ENCODE data around the gene IL12RB2. TPM values are rescaled to one million over a fixed set of nuclear protein-coding genes. Genes with fewer than 3 reads are reported as not detected.

IL12RB2 gene
- total and polyA plus RNA-seq, 10 of the 15 experiments (the other 5 are each of a cell fraction or from before 2014, with no cell fraction given): 0.15 to 1.1 (median 0.54) TPM; not detected in 1

GRCh38 chr1:67367370-67368045 is 59.8 kb downstream of the IL12RB2 start:
- WGBS (ENCODE audit: insufficient coverage, insufficient replicate concordance, low lambda C conversion rate, missing lambda C conversion rate): 52% methylated on average over 8 of the region's 8 CpGs
- no peak for TF ChIP-seq SREBF1 (IDR thresholded peaks at IDR 0.05; ENCODE audit: low read length)
- no peak for TF ChIP-seq HCFC1 (IDR thresholded peaks at IDR 0.05; ENCODE audit: low read length)
- no peak for TF ChIP-seq RELA (IDR thresholded peaks at IDR 0.05; ENCODE audit: borderline replicate concordance, partially characterized antibody)
- no peak for TF ChIP-seq DPF2 (IDR thresholded peaks at IDR 0.05)
- TF ChIP-seq POLR2AphosphoS2 (IDR thresholded peaks at IDR 0.05; ENCODE audit: low read depth, low read length): no peak
- no peak for TF ChIP-seq RCOR1 (conservative IDR thresholded peaks at IDR 0.05; ENCODE audit: low read depth, low read length)
- ChIA-PET POLR2A (interaction anchor here (0.7 kb wide), 1 partner anchor 398 kb away, joined by 3 read pairs; no protein-coding TSS in a partner anchor), RAD21 (ENCODE audit: unreplicated experiment) (no interaction called here), SMC1A (ENCODE audit: uncharacterized antibody, unreplicated experiment) (no interaction called here), CTCF (no interaction called here)
- Histone ChIP-seq H3K27me3 (replicated peaks in 1 of 2; ENCODE audit: control insufficient read depth in 2 of 2, insufficient read depth in 2 of 2, low read length in 1 of 2) (no peaks in the 10 kb centered on the region), H4K20me1 (ENCODE audit: control insufficient read depth, insufficient read depth) (no peaks in the 10 kb centered on the region), H3K9ac (ENCODE audit: control insufficient read depth, insufficient read depth, low read length) (no peak overlapping the region), H3K4me3 (no peak overlapping the region), H3K79me2 (ENCODE audit: control insufficient read depth, insufficient read depth, low read length) (no peaks in the 10 kb centered on the region), H3K4me1 (ENCODE audit: control insufficient read depth, insufficient read depth, low read length) (no peaks in the 10 kb centered on the region), H2AFZ (ENCODE audit: control insufficient read depth, low read depth, low read length) (no peak overlapping the region), H3K4me2 (ENCODE audit: control insufficient read depth, insufficient read depth) (no peak overlapping the region), H3K27ac (ENCODE audit: control insufficient read depth, insufficient read depth) (no peak overlapping the region), H3K9me3 (replicated peaks; ENCODE audit: control insufficient read depth, insufficient read depth, low read length) (no peaks in the 10 kb centered on the region), H3K36me3 (ENCODE audit: control insufficient read depth in 2 of 2, insufficient read depth in 2 of 2, low read length in 1 of 2) (no peaks in the 10 kb centered on the region)
- ATAC-seq (no peak), FAIRE-seq (no peak), DNase-seq (ENCODE audit: low read depth, low spot score) (no peak)
- no TSS peak for BruUV-seq (replicated peaks)
- intact Hi-C loops (cut with micrococcal nuclease; ENCODE audit: unreplicated experiment) (no loop called here), in situ Hi-C loops (cut with MboI) (no loop called here)

DNA sequence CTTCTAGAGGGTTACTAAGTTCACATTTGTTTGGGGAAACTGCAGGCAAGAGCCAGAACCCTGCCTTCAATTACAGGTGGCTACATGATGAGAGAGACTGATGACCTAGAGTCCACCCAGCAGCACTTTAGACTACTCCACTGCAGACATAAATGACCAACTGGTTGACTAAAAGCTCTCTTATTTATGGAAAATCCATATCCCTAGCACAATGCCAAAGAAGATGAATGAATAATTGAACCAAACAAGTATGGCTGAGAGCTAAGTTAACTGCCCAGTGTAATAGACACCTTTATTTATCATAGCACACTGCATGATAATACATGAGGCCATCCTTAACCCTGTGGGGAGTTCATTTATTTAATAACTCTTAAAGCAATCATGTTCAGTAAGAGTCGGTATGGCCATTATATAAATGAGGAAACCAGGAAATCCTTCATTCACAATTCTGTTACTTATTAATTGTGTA is 60.4 kb downstream of the IL12RB2 start:
- intact Hi-C loops (cut with micrococcal nuclease; ENCODE audit: unreplicated experiment) (no loop called here), in situ Hi-C loops (cut with MboI) (no loop called here)
- no peak overlapping the region for H2AFZ ChIP-seq (ENCODE audit: control insufficient read depth, low read depth, low read length)
- DNase-seq (ENCODE audit: low read depth, low spot score) (no peak), ATAC-seq (no peak), FAIRE-seq (no peak)
- no peak overlapping the region for H3K4me2 ChIP-seq (ENCODE audit: control insufficient read depth, insufficient read depth)
- SMC1A ChIA-PET (ENCODE audit: uncharacterized antibody, unreplicated experiment): interaction anchor here (0.8 to 1.0 kb wide), 3 partner anchors 11 to 158 kb away, joined by 3 to 4 read pairs (median 3); no protein-coding TSS in a partner anchor
- no TSS peak for BruUV-seq (replicated peaks)
- H3K9me3 ChIP-seq (replicated peaks; ENCODE audit: control insufficient read depth, insufficient read depth, low read length): no peaks in the 10 kb centered on the region
- H3K4me3 ChIP-seq: no peak overlapping the region
- CTCF ChIA-PET: interaction anchor here (1.3 kb wide), 1 partner anchor 18 kb away, joined by 3 read pairs; no protein-coding TSS in a partner anchor
- POLR2A ChIA-PET: no interaction called here
- no peak overlapping the region for H3K9ac ChIP-seq (ENCODE audit: control insufficient read depth, insufficient read depth, low read length)
- no peaks in the 10 kb centered on the region for H4K20me1 ChIP-seq (ENCODE audit: control insufficient read depth, insufficient read depth)
- no peaks in the 10 kb centered on the region for H3K36me3 ChIP-seq (ENCODE audit: control insufficient read depth in 2 of 2, insufficient read depth in 2 of 2, low read length in 1 of 2)
- no peak overlapping the region for H3K27ac ChIP-seq (ENCODE audit: control insufficient read depth, insufficient read depth)
- WGBS (ENCODE audit: insufficient coverage, insufficient replicate concordance, low lambda C conversion rate, missing lambda C conversion rate): 46% methylated on average over 1 of the region's 1 CpG
- RAD21 ChIA-PET (ENCODE audit: unreplicated experiment): no interaction called here
- H3K27me3 ChIP-seq (replicated peaks in 1 of 2; ENCODE audit: control insufficient read depth in 2 of 2, insufficient read depth in 2 of 2, low read length in 1 of 2): no peaks in the 10 kb centered on the region
- no peaks in the 10 kb centered on the region for H3K79me2 ChIP-seq (ENCODE audit: control insufficient read depth, insufficient read depth, low read length)
- H3K4me1 ChIP-seq (ENCODE audit: control insufficient read depth, insufficient read depth, low read length): no peaks in the 10 kb centered on the region
- TF ChIP-seq RELB (IDR thresholded peaks at IDR 0.05; ENCODE audit: low read depth) (no peak), CREM (IDR thresholded peaks at IDR 0.05; ENCODE audit: low read depth) (no peak), ZSCAN29 (IDR thresholded peaks at IDR 0.05) (no peak), SMAD5 (IDR thresholded peaks at IDR 0.05; ENCODE audit: low read depth) (no peak), FOS (IDR thresholded peaks at IDR 0.05; ENCODE audit: borderline replicate concordance, extremely low read depth, insufficient read length) (no peak), NR2F1 (conservative IDR thresholded peaks at IDR 0.05) (no peak), KLF5 (IDR thresholded peaks at IDR 0.05; ENCODE audit: partially characterized antibody) (no peak)
